HL-60 (cell line): Measurements from ENCODE around the gene MCF2L2.
A peak's percentile ranks its signal among the peaks of the same experiment; 100 is the strongest.
"Not testable (repeated sequence)": the region's sequence is repeated elsewhere in the genome, so short reads cannot be mapped to it uniquely, and the experiment has no call there.

Source experiments
- DNase-seq, 2 experiments: peaks; one replicate each; pipeline ENCODE4 v3.0.0-alpha.2; 2010 to 2020; ENCODE audit warnings: low read depth in 1 of 2, low spot score in 1 of 2
- H3K27ac ChIP-seq: fragments of 250-450 bp; sonication (Bioruptor Pico); replicated peaks from 2 replicates; pipeline ENCODE4 v1.5.1; 2020; ENCODE audit warnings: mild to moderate bottlenecking, moderate library complexity
- H3K27me3 ChIP-seq: fragments of 250-450 bp; sonication (Bioruptor Pico); 2 replicates; pipeline ENCODE4 v1.5.1; 2021; ENCODE audit warnings: mild to moderate bottlenecking, moderate library complexity; ENCODE audit not compliant: insufficient read depth, poor library complexity, severe bottlenecking
- H3K4me3 ChIP-seq: replicated peaks from 2 replicates; pipeline ENCODE4 v1.5.1; 2011; ENCODE audit warnings: mild to moderate bottlenecking, control low read depth, low read length; ENCODE audit not compliant: insufficient read depth
- CTCF ChIP-seq: IDR thresholded peaks from one replicate; pipeline ENCODE4 v1.5.1; 2011; ENCODE audit warnings: low read length, control low read depth, inconsistent platforms; ENCODE audit not compliant: insufficient read depth
- GABPA ChIP-seq: IDR thresholded peaks from 2 replicates; pipeline ENCODE4 v1.6.1; 2012; ENCODE audit warnings: low read depth
- POLR2AphosphoS5 ChIP-seq: IDR thresholded peaks from 2 replicates; pipeline ENCODE4 v1.6.1; 2012; ENCODE audit warnings: low read depth
- REST ChIP-seq: IDR thresholded peaks from 2 replicates; pipeline ENCODE4 v1.6.1; 2012; ENCODE audit warnings: low read depth; ENCODE audit not compliant: insufficient replicate concordance
- SPI1 ChIP-seq: IDR thresholded peaks from 2 replicates; pipeline ENCODE4 v1.6.1; 2012; ENCODE audit warnings: low read depth, mild to moderate bottlenecking, borderline replicate concordance

MCF2L2 gene

DNA sequence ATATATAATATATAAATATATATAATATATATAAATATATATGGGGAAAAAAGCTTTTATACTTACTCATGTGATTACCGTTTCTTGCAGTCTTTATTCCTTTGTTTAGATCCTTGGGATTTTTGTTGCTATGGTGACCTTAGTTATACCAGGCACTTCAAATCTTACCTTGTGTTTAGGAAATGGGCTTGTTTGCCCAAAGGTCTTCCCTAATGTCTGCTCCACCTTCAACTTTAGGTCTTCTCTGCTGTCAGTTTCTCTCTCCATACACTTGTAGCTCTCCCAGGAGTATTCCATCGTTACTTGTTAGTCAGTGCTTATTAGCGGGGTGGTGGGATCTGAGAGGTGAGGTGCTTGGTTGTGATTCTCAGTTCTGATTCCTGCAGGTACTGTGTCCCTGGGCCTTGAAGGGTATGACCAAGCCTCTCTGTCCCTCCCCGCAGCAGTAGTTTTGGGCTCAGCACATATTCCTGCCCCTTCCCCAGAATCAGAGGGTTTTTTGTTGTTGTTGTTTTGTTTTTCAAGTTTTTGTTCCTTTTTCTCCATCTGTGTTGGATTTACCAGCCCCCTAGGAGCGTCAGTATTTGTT lies 256.3 kb downstream of the MCF2L2 start:
- H3K27ac ChIP-seq: no peak overlapping the region
- H3K4me3 ChIP-seq: no peak overlapping the region
- TF ChIP-seq SPI1 (no peak), CTCF (no peak), GABPA (no peak), REST (no peak), POLR2AphosphoS5 (no peak)
- no peaks in the 10 kb centered on the region for H3K27me3 ChIP-seq
- DNase-seq: no peak

DNA sequence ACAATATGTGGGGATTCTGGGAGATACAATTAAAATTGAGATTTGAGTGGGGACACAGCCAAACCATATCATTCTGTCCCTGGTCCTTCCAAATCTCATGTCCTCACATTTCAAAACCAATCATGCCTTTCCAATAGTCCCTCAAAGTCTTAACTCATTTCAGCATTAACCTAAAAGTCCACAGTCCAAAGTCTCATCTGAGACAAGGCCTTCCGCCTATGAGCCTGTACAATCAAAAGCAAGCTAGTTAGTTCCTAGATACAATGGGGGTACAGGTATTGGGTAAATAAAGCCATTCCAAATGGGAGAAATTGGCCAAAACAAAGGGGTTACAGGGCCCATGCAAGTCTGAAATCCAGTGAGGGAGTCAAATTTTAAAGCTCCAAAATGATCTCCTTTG lies 260.4 kb downstream of the MCF2L2 start:
- not testable (repeated sequence) for H3K27me3 ChIP-seq

GRCh38 chr3:183163563-183163962 lies 264.9 kb downstream of the MCF2L2 start:
- no peak for DNase-seq
- Histone ChIP-seq H3K27me3 (no peaks in the 10 kb centered on the region), H3K4me3 (no peak overlapping the region), H3K27ac (no peak overlapping the region)
- TF ChIP-seq POLR2AphosphoS5: no peak
- TF ChIP-seq REST: no peak
- no peak for TF ChIP-seq GABPA
- TF ChIP-seq CTCF: no peak

More for the DNA sequence above, 260.4 kb downstream of the MCF2L2 start:
- not testable (repeated sequence) for H3K27ac ChIP-seq, DNase-seq, H3K4me3 ChIP-seq

DNA sequence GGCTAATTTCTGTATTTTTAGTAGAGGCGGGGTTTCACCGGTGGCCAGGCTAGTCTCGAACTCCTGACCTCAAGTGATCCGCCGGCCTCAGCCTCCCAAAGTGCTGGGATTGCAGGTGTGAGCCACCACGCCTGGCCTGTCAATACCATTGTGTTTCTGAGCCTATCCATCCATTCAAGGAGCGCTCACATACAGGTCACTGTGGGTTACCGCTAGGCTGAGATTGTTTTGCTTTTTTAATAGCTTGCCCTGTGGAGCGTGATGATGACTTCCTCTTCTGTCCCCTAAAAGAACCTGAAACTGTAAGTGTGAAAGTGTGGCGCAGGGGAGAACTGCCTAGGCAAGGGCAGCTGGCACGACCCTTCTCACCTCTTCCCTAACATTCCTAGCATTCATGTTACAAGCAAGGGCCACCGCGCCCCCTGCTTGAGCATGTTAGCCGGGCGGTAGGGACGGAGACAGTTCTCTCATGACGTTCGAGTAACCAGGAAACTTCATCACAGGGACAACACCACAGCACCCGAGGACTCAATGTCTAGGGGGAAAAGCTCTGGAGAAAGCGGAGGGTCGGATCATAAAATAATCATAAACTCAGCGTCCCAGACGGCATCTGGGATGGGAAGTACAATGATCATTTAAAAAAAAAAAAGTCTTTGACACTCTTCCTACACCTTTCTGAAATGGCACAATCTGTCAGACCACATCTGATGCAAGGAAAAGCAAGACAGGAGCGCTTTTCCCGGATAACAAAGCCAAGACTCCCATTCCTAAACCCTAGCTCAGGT lies 266.7 kb downstream of the MCF2L2 start:
- Histone ChIP-seq H3K27ac (no peak overlapping the region), H3K4me3 (peak overlapping the region; percentile 48; the same call in 1 of the 2 replicates)
- TF ChIP-seq REST (no peak), SPI1 (peak; percentile 45; the same call in 1 of the 2 replicates)

More for the DNA sequence above, 266.7 kb downstream of the MCF2L2 start:
- peak in 1 of 2 experiments; percentile 9 for DNase-seq
- no peaks in the 10 kb centered on the region for H3K27me3 ChIP-seq
